HFFc6 (cell line): Measurements from ENCODE around the gene OTUD4. TPM values are rescaled to one million over a fixed set of nuclear protein-coding genes. Genes with fewer than 3 reads are reported as not detected.

Experiments
- DNase-seq: peaks from one replicate; pipeline ENCODE4 v3.0.0-alpha.2; 2018
- H3K27ac Mint-ChIP-seq: 2 replicates; pipeline ENCODE4 v1.8.0; 2020; ENCODE audit warnings: mild to moderate bottlenecking, mixed read lengths
- H3K27me3 Mint-ChIP-seq: 2 replicates; pipeline ENCODE4 v1.8.0; 2021; ENCODE audit warnings: mild to moderate bottlenecking, moderate library complexity, mixed read lengths; ENCODE audit not compliant: insufficient read depth
- H3K36me3 Mint-ChIP-seq: 2 replicates; pipeline ENCODE4 v1.8.0; 2021; ENCODE audit warnings: low read depth, mixed read lengths
- H3K4me1 Mint-ChIP-seq: 2 replicates; pipeline ENCODE4 v1.8.0; 2020; ENCODE audit warnings: low read depth, mixed read lengths
- H3K4me3 Mint-ChIP-seq: 2 replicates; pipeline ENCODE4 v1.8.0; 2020; ENCODE audit warnings: mild to moderate bottlenecking, moderate library complexity, mixed read lengths
- H3K9me3 Mint-ChIP-seq: 2 replicates; pipeline ENCODE4 v1.8.0; 2020; ENCODE audit warnings: mild to moderate bottlenecking, mixed read lengths
- total RNA-seq, 6 experiments: library from RNA; stranded (reverse); fragmentation: NEBNext Ultra II Directional; extraction: Animal tissue kit (Norgen Biotek cat#: 25700); gene quantifications; 2 replicates in 1 of 6; 3 replicates in 5 of 6; pipeline ENCODE4 v1.2.3, GENCODE V29; 2021
- TF ChIP-seq, protein P1 (sequence below): fragments of 200-600 bp; sonication (generic); IDR thresholded peaks from 2 replicates; pipeline ENCODE4 v1.5.0; 2021; ENCODE audit warnings: antibody characterized with exemption, mild to moderate bottlenecking

The OTUD4 gene
- total RNA-seq, 6 experiments from 2014 or later = 25.1 to 32.2 (median 27.3) TPM

DNA sequence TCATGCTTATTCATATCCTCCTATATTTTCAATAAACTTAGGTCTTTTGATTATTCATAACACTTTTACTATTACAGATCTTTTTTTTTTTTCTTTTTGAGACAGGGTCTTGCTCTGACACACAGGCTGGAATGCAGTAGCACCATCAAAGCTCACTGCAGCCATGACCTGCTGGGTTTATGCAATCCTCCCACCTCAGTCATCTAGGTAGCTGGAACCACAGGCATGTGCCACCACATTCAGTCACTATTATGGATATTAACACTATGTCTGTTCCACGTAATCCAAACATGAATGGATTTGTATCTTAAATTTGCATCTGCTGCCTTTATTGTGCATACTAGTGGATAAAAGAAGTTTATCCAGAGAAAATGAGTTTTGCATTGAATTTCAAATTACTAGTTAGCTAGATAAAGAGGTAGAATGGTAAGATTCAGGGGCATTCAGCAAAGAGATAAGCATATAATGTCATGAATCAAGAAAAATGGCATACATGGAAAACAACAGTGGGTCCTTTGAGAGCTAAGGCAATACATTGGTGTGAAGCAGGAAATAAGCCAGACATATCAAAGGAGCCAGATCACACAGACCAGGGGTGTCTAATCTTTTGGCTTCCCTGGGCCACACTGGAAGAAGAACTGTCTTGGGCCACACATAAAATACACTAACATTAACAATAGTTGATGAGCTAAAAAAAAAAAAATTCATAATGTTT is 96.3 kb downstream of the OTUD4 start:
- Mint-ChIP-seq H3K36me3 (peaks cover 34% of the 10 kb centered on the region), H3K4me3 (no peak overlapping the region), H3K4me1 (peaks cover 28% of the 10 kb centered on the region), H3K27ac (peak overlapping the region; percentile 8; the same call in 1 of the 2 replicates), H3K9me3 (no peaks in the 10 kb centered on the region), H3K27me3 (no peaks in the 10 kb centered on the region)
- no peak for DNase-seq
- TF ChIP-seq, protein P1, sequence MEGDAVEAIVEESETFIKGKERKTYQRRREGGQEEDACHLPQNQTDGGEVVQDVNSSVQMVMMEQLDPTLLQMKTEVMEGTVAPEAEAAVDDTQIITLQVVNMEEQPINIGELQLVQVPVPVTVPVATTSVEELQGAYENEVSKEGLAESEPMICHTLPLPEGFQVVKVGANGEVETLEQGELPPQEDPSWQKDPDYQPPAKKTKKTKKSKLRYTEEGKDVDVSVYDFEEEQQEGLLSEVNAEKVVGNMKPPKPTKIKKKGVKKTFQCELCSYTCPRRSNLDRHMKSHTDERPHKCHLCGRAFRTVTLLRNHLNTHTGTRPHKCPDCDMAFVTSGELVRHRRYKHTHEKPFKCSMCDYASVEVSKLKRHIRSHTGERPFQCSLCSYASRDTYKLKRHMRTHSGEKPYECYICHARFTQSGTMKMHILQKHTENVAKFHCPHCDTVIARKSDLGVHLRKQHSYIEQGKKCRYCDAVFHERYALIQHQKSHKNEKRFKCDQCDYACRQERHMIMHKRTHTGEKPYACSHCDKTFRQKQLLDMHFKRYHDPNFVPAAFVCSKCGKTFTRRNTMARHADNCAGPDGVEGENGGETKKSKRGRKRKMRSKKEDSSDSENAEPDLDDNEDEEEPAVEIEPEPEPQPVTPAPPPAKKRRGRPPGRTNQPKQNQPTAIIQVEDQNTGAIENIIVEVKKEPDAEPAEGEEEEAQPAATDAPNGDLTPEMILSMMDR = no peak

Other genes starting within 250 kb of the OTUD4 start
- 10 to 100 TPM; 16.3 to 20.0 (median 18.0) TPM for gene ANAPC10, start 82.4 kb downstream of the OTUD4 start, total RNA-seq
- 10 to 100 TPM; 80.9 to 95.1 (median 86.0) TPM for gene ABCE1, start 82.3 kb downstream of the OTUD4 start, total RNA-seq